Activated effector memory CD4-positive, alpha-beta T cell treated with Interleukin-2 at 50 U/mL for 16 hours (primary cell): ENCODE results near the gene PRKCE.

Source experiments
- DNase-seq: peaks from one replicate; pipeline ENCODE4 v3.0.0-alpha.2; 2020

PRKCE gene

GRCh38 chr2:45980161-45980865 is 328.8 kb downstream of the PRKCE start:
- DNase-seq = no peak

- no peak for DNase-seq
Measured at GRCh38 chr2:45981384-45981930, 330.0 kb downstream of the PRKCE start.

GRCh38 chr2:45982096-45982495 is 330.6 kb downstream of the PRKCE start:
- no peak for DNase-seq

GRCh38 chr2:45983213-45983612 is 331.7 kb downstream of the PRKCE start:
- DNase-seq = no peak

- no peak for DNase-seq
Measured at GRCh38 chr2:45984366-45984765, 332.9 kb downstream of the PRKCE start.

GRCh38 chr2:45984896-45985473 is 333.5 kb downstream of the PRKCE start:
- no peak for DNase-seq

- no peak for DNase-seq
Measured at GRCh38 chr2:45986509-45986908, 335.0 kb downstream of the PRKCE start.

GRCh38 chr2:45987856-45988255 is 336.4 kb downstream of the PRKCE start:
- no peak for DNase-seq

GRCh38 chr2:45988879-45989278 is 337.4 kb downstream of the PRKCE start:
- DNase-seq = no peak

- DNase-seq = no peak
Measured at GRCh38 chr2:45990131-45990530, 338.7 kb downstream of the PRKCE start.

GRCh38 chr2:45992021-45992740 is 340.7 kb downstream of the PRKCE start:
- DNase-seq = no peak

- no peak for DNase-seq
Measured at GRCh38 chr2:45992741-45993475, 341.4 kb downstream of the PRKCE start.

GRCh38 chr2:45993476-45993991 is 342.1 kb downstream of the PRKCE start:
- peak; percentile 12 for DNase-seq

- DNase-seq = no peak
Measured at GRCh38 chr2:45994060-45994459, 342.6 kb downstream of the PRKCE start.

- no peak for DNase-seq
Measured at GRCh38 chr2:46000660-46001059, 349.2 kb downstream of the PRKCE start.

- DNase-seq = no peak
Measured at GRCh38 chr2:46001290-46001689, 349.8 kb downstream of the PRKCE start.

- DNase-seq = no peak
Measured at GRCh38 chr2:46001741-46002506, 350.4 kb downstream of the PRKCE start.

- DNase-seq = no peak
Measured at GRCh38 chr2:46002507-46002883, 351.0 kb downstream of the PRKCE start.

GRCh38 chr2:46002947-46003346 is 351.5 kb downstream of the PRKCE start:
- DNase-seq = no peak

- DNase-seq = no peak
Measured at GRCh38 chr2:46003903-46004473, 352.5 kb downstream of the PRKCE start.

- no peak for DNase-seq
Measured at GRCh38 chr2:46006473-46007025, 355.1 kb downstream of the PRKCE start.
